ENCODE results near the gene MSLN.

GRCh38 chr16:789191-789850 is 28.8 kb downstream of the MSLN start:
- TF ChIP-seq CTCF (IDR thresholded peaks at IDR 0.05) (no peak), POLR2A (IDR thresholded peaks at IDR 0.05) (no peak), POLR2AphosphoS5 (IDR thresholded peaks at IDR 0.05) (no peak)
